Chondrocyte (in vitro differentiated cells): Measurements from ENCODE around the gene CTNND2. TPM values are rescaled to one million over a fixed set of nuclear protein-coding genes. Genes with fewer than 3 reads are reported as not detected.

ENCODE experiments used
- DNase-seq: peaks from one replicate; pipeline ENCODE4 v3.0.0; 2021; ENCODE audit warnings: mixed read lengths, low spot score
- H3K27ac Mint-ChIP-seq: one replicate; pipeline ENCODE4 v1.8.0; 2021; ENCODE audit warnings: mild to moderate bottlenecking, moderate library complexity, mixed read lengths; ENCODE audit not compliant: unreplicated experiment
- H3K27me3 Mint-ChIP-seq: 2 replicates; pipeline ENCODE4 v1.8.0; 2021; ENCODE audit warnings: low read depth, mixed read lengths
- H3K36me3 Mint-ChIP-seq: 2 replicates; pipeline ENCODE4 v1.8.0; 2021; ENCODE audit warnings: low read depth, mixed read lengths
- H3K4me1 Mint-ChIP-seq: 2 replicates; pipeline ENCODE4 v1.8.0; 2021; ENCODE audit warnings: low read depth, mild to moderate bottlenecking, mixed read lengths
- H3K4me3 Mint-ChIP-seq: one replicate; pipeline ENCODE4 v1.8.0; 2021; ENCODE audit warnings: mild to moderate bottlenecking, moderate library complexity, mixed read lengths; ENCODE audit not compliant: unreplicated experiment
- H3K9me3 Mint-ChIP-seq: 2 replicates; pipeline ENCODE4 v1.8.0; 2021; ENCODE audit warnings: low read depth, mixed read lengths
- CTCF ChIP-seq: fragments of 200-600 bp; sonication (generic); IDR thresholded peaks from 2 replicates; pipeline ENCODE4 v1.5.0; 2021; ENCODE audit warnings: antibody characterized with exemption, mild to moderate bottlenecking, moderate library complexity
- total RNA-seq: library from RNA; stranded (reverse); gene quantifications from 3 replicates; pipeline ENCODE4 v1.2.1, GENCODE V29; 2021

Gene CTNND2
- total RNA-seq, 1 donor from 2014 or later, result 2.1 TPM

GRCh38 chr5:11878814-11879213 lies 25.4 kb downstream of the CTNND2 start:
- Mint-ChIP-seq H3K27ac (no peak overlapping the region), H3K36me3 (no peaks in the 10 kb centered on the region), H3K4me3 (no peak overlapping the region), H3K4me1 (no peaks in the 10 kb centered on the region), H3K9me3 (peaks cover 2% of the 10 kb centered on the region), H3K27me3 (peaks cover 1% of the 10 kb centered on the region)
- DNase-seq, result no peak
- no peak for TF ChIP-seq CTCF

GRCh38 chr5:11873587-11873986 lies 30.7 kb downstream of the CTNND2 start:
- no peak overlapping the region for H3K27ac Mint-ChIP-seq
- DNase-seq, result no peak
- H3K4me1 Mint-ChIP-seq, result no peaks in the 10 kb centered on the region
- H3K9me3 Mint-ChIP-seq, result peaks cover 2% of the 10 kb centered on the region
- no peaks in the 10 kb centered on the region for H3K36me3 Mint-ChIP-seq
- H3K4me3 Mint-ChIP-seq, result no peak overlapping the region
- peaks cover 1% of the 10 kb centered on the region for H3K27me3 Mint-ChIP-seq
- TF ChIP-seq CTCF, result no peak

- Mint-ChIP-seq H3K9me3 (peaks cover 6% of the 10 kb centered on the region), H3K4me3 (no peak overlapping the region), H3K4me1 (no peaks in the 10 kb centered on the region), H3K27me3 (no peaks in the 10 kb centered on the region), H3K36me3 (no peaks in the 10 kb centered on the region), H3K27ac (no peak overlapping the region)
- DNase-seq, result no peak
- no peak for TF ChIP-seq CTCF
These were observed 35.0 kb downstream of the CTNND2 start for GRCh38 chr5:11869203-11869602.

- TF ChIP-seq CTCF, result no peak
- Mint-ChIP-seq H3K4me3 (no peak overlapping the region), H3K36me3 (no peaks in the 10 kb centered on the region), H3K27me3 (no peaks in the 10 kb centered on the region), H3K27ac (no peak overlapping the region), H3K9me3 (peaks cover 4% of the 10 kb centered on the region), H3K4me1 (no peaks in the 10 kb centered on the region)
- DNase-seq, result no peak
These were observed 40.3 kb downstream of the CTNND2 start for GRCh38 chr5:11863911-11864310.

- TF ChIP-seq CTCF, result no peak
- H3K27ac Mint-ChIP-seq, result no peak overlapping the region
These were observed 46.9 kb downstream of the CTNND2 start for GRCh38 chr5:11857391-11857790.

More at GRCh38 chr5:11857391-11857790, 46.9 kb downstream of the CTNND2 start:
- no peak for DNase-seq
- H3K36me3 Mint-ChIP-seq, result no peaks in the 10 kb centered on the region
- H3K9me3 Mint-ChIP-seq, result no peaks in the 10 kb centered on the region
- H3K4me1 Mint-ChIP-seq, result no peaks in the 10 kb centered on the region
- peaks cover 2% of the 10 kb centered on the region for H3K27me3 Mint-ChIP-seq
- no peak overlapping the region for H3K4me3 Mint-ChIP-seq
